SJSA1 (cell line): ENCODE measurements around the gene IER5L. TPM values are rescaled to one million over a fixed set of nuclear protein-coding genes. Genes with fewer than 3 reads are reported as not detected.

Experiments
- DNase-seq, 2 experiments: peaks; one replicate each; pipeline ENCODE4 v3.0.0-alpha.2; 2015 to 2020; ENCODE audit warnings: low spot score in 2 of 2, low read depth in 1 of 2
- H3K27ac ChIP-seq: fragments of 250-450 bp; sonication (Bioruptor Pico); 2 replicates; pipeline ENCODE4 v1.5.1; 2020; ENCODE audit warnings: mild to moderate bottlenecking, moderate library complexity
- H3K27me3 ChIP-seq: fragments of 250-450 bp; sonication (Bioruptor Pico); replicated peaks from 2 replicates; pipeline ENCODE4 v1.5.1; 2020; ENCODE audit warnings: mild to moderate bottlenecking, moderate library complexity
- H3K36me3 ChIP-seq: fragments of 250-450 bp; sonication (Bioruptor Pico); 2 replicates; pipeline ENCODE4 v1.5.1; 2020; ENCODE audit warnings: mild to moderate bottlenecking
- H3K4me1 ChIP-seq: fragments of 250-450 bp; sonication (Bioruptor Pico); replicated peaks from 2 replicates; pipeline ENCODE4 v1.6.1; 2021; ENCODE audit warnings: mild to moderate bottlenecking
- H3K4me3 ChIP-seq: fragments of 250-450 bp; sonication (Bioruptor Pico); 2 replicates; pipeline ENCODE4 v1.5.1; 2020; ENCODE audit warnings: mild to moderate bottlenecking
- H3K9me3 ChIP-seq: fragments of 250-450 bp; sonication (Bioruptor Pico); replicated peaks from 2 replicates; pipeline ENCODE4 v1.5.1; 2020; ENCODE audit warnings: mild to moderate bottlenecking
- total RNA-seq: library from RNA; depleted of rRNA; stranded (reverse); fragments of >200 nt; shearing (Covaris generic); gene quantifications from 2 replicates; pipeline ENCODE4 v1.2.3, GENCODE V29; 2014

Gene IER5L
- total RNA-seq, 1 experiment from 2014 or later: 8.8 TPM

- no peaks in the 10 kb centered on the region for H3K36me3 ChIP-seq
- H3K9me3 ChIP-seq: no peaks in the 10 kb centered on the region
- H3K4me3 ChIP-seq: no peak overlapping the region
- no peak for DNase-seq
- H3K27me3 ChIP-seq: no peaks in the 10 kb centered on the region
- H3K27ac ChIP-seq: no peak overlapping the region
- H3K4me1 ChIP-seq: no peaks in the 10 kb centered on the region
Measured at GRCh38 chr9:129211686-129212085, 33.6 kb upstream of the IER5L start.

- H3K4me3 ChIP-seq: no peak overlapping the region
- no peak for DNase-seq
- no peaks in the 10 kb centered on the region for H3K27me3 ChIP-seq
- H3K4me1 ChIP-seq: no peaks in the 10 kb centered on the region
- no peak overlapping the region for H3K27ac ChIP-seq
- H3K9me3 ChIP-seq: no peaks in the 10 kb centered on the region
- no peaks in the 10 kb centered on the region for H3K36me3 ChIP-seq
Measured at GRCh38 chr9:129210125-129210524, 32.1 kb upstream of the IER5L start.

GRCh38 chr9:129209580-129209979 lies 31.5 kb upstream of the IER5L start:
- Histone ChIP-seq H3K9me3 (no peaks in the 10 kb centered on the region), H3K4me1 (no peaks in the 10 kb centered on the region), H3K27me3 (no peaks in the 10 kb centered on the region), H3K4me3 (no peak overlapping the region), H3K27ac (no peak overlapping the region), H3K36me3 (no peaks in the 10 kb centered on the region)
- no peak for DNase-seq

- Histone ChIP-seq H3K27me3 (no peaks in the 10 kb centered on the region), H3K4me1 (no peaks in the 10 kb centered on the region), H3K9me3 (no peaks in the 10 kb centered on the region), H3K36me3 (no peaks in the 10 kb centered on the region), H3K27ac (no peak overlapping the region), H3K4me3 (no peak overlapping the region)
- DNase-seq: no peak
Measured at GRCh38 chr9:129209109-129209508, 31.0 kb upstream of the IER5L start.

- Histone ChIP-seq H3K4me1 (peaks cover under 1% of the 10 kb centered on the region; the same call in 1 of the 2 replicates), H3K36me3 (no peaks in the 10 kb centered on the region), H3K27me3 (no peaks in the 10 kb centered on the region), H3K27ac (no peak overlapping the region), H3K4me3 (no peak overlapping the region), H3K9me3 (no peaks in the 10 kb centered on the region)
- DNase-seq: no peak
Measured at GRCh38 chr9:129208207-129209032, 30.4 kb upstream of the IER5L start.

- Histone ChIP-seq H3K4me3 (no peak overlapping the region), H3K27me3 (no peaks in the 10 kb centered on the region), H3K9me3 (no peaks in the 10 kb centered on the region), H3K4me1 (peaks cover 3% of the 10 kb centered on the region; the same call in 1 of the 2 replicates), H3K27ac (no peak overlapping the region), H3K36me3 (no peaks in the 10 kb centered on the region)
- no peak for DNase-seq
Measured at GRCh38 chr9:129206905-129207304, 28.8 kb upstream of the IER5L start.

- H3K9me3 ChIP-seq: no peaks in the 10 kb centered on the region
- peaks cover 3% of the 10 kb centered on the region; the same call in 1 of the 2 replicates for H3K4me1 ChIP-seq
- H3K4me3 ChIP-seq: no peak overlapping the region
- no peak for DNase-seq
- no peak overlapping the region for H3K27ac ChIP-seq
- H3K36me3 ChIP-seq: no peaks in the 10 kb centered on the region
- no peaks in the 10 kb centered on the region for H3K27me3 ChIP-seq
Measured at GRCh38 chr9:129206401-129206800, 28.3 kb upstream of the IER5L start.

- H3K4me1 ChIP-seq: peaks cover 3% of the 10 kb centered on the region; the same call in 1 of the 2 replicates
- no peak overlapping the region for H3K27ac ChIP-seq
- no peak overlapping the region for H3K4me3 ChIP-seq
- H3K9me3 ChIP-seq: no peaks in the 10 kb centered on the region
- no peaks in the 10 kb centered on the region for H3K27me3 ChIP-seq
- no peaks in the 10 kb centered on the region for H3K36me3 ChIP-seq
- no peak for DNase-seq
Measured at GRCh38 chr9:129204840-129205239, 26.8 kb upstream of the IER5L start.

GRCh38 chr9:129203556-129203909 lies 25.5 kb upstream of the IER5L start:
- Histone ChIP-seq H3K27ac (no peak overlapping the region), H3K4me1 (peaks cover 6% of the 10 kb centered on the region), H3K4me3 (peak overlapping the region; percentile 54), H3K9me3 (no peaks in the 10 kb centered on the region), H3K27me3 (no peaks in the 10 kb centered on the region), H3K36me3 (no peaks in the 10 kb centered on the region)
- DNase-seq: no peak

GRCh38 chr9:129202613-129203555 lies 24.8 kb upstream of the IER5L start:
- no peaks in the 10 kb centered on the region for H3K36me3 ChIP-seq
- peak; percentile 80 to 84 for DNase-seq
- H3K27me3 ChIP-seq: no peaks in the 10 kb centered on the region
- peak overlapping the region; percentile 85 for H3K27ac ChIP-seq
- no peaks in the 10 kb centered on the region for H3K9me3 ChIP-seq
- H3K4me1 ChIP-seq: peaks cover 12% of the 10 kb centered on the region
- H3K4me3 ChIP-seq: peak overlapping the region; percentile 54

- Histone ChIP-seq H3K27ac (no peak overlapping the region), H3K4me1 (peaks cover 13% of the 10 kb centered on the region), H3K36me3 (no peaks in the 10 kb centered on the region), H3K27me3 (no peaks in the 10 kb centered on the region), H3K9me3 (no peaks in the 10 kb centered on the region), H3K4me3 (no peak overlapping the region)
- DNase-seq: no peak
Measured at GRCh38 chr9:129201866-129202265, 23.8 kb upstream of the IER5L start.

GRCh38 chr9:129201289-129201688 lies 23.2 kb upstream of the IER5L start:
- no peak for DNase-seq
- Histone ChIP-seq H3K4me1 (peaks cover 13% of the 10 kb centered on the region), H3K27me3 (no peaks in the 10 kb centered on the region), H3K36me3 (no peaks in the 10 kb centered on the region), H3K27ac (no peak overlapping the region), H3K9me3 (no peaks in the 10 kb centered on the region), H3K4me3 (no peak overlapping the region)

- no peaks in the 10 kb centered on the region for H3K36me3 ChIP-seq
- DNase-seq: no peak
- H3K4me1 ChIP-seq: peaks cover 13% of the 10 kb centered on the region
- H3K4me3 ChIP-seq: no peak overlapping the region
- no peaks in the 10 kb centered on the region for H3K27me3 ChIP-seq
- no peaks in the 10 kb centered on the region for H3K9me3 ChIP-seq
- H3K27ac ChIP-seq: no peak overlapping the region
Measured at GRCh38 chr9:129200255-129200654, 22.2 kb upstream of the IER5L start.

GRCh38 chr9:129199044-129199435 lies 21.0 kb upstream of the IER5L start:
- DNase-seq: no peak
- Histone ChIP-seq H3K36me3 (no peaks in the 10 kb centered on the region), H3K27me3 (no peaks in the 10 kb centered on the region), H3K4me3 (no peak overlapping the region), H3K9me3 (no peaks in the 10 kb centered on the region), H3K4me1 (peaks cover 13% of the 10 kb centered on the region), H3K27ac (no peak overlapping the region)
